22Rv1 (cell line): ENCODE data around the gene FAM168A.

Experiments
- ZFX ChIP-seq: fragments of 450-650 bp; IDR thresholded peaks from 2 replicates; pipeline ENCODE4 v1.6.1; 2017; ENCODE audit warnings: antibody characterized with exemption, borderline replicate concordance
- TF ChIP-seq, protein P1 (sequence below): fragments of 450-650 bp; IDR thresholded peaks from 2 replicates; pipeline ENCODE4 v1.5.1; 2017; ENCODE audit warnings: mild to moderate bottlenecking

GRCh38 chr11:73622926-73623593, 25.1 kb upstream of the FAM168A start:
- TF ChIP-seq, protein P1, sequence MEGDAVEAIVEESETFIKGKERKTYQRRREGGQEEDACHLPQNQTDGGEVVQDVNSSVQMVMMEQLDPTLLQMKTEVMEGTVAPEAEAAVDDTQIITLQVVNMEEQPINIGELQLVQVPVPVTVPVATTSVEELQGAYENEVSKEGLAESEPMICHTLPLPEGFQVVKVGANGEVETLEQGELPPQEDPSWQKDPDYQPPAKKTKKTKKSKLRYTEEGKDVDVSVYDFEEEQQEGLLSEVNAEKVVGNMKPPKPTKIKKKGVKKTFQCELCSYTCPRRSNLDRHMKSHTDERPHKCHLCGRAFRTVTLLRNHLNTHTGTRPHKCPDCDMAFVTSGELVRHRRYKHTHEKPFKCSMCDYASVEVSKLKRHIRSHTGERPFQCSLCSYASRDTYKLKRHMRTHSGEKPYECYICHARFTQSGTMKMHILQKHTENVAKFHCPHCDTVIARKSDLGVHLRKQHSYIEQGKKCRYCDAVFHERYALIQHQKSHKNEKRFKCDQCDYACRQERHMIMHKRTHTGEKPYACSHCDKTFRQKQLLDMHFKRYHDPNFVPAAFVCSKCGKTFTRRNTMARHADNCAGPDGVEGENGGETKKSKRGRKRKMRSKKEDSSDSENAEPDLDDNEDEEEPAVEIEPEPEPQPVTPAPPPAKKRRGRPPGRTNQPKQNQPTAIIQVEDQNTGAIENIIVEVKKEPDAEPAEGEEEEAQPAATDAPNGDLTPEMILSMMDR, result no peak
- TF ChIP-seq ZFX, result no peak
